Thyroid gland (tissue), 4 donors: ENCODE measurements around the gene CYLC2. TPM values are rescaled to one million over a fixed set of nuclear protein-coding genes. Genes with fewer than 3 reads are reported as not detected.

ENCODE experiments used
- DNase-seq, 2 donors: peaks; one replicate each; pipeline ENCODE4 v3.0.0-alpha.2; 2019
- H3K27ac ChIP-seq, 3 donors: fragments of 200-600 bp; sonication (generic); 1 replicate in 2 of 3; 2 replicates in 1 of 3; pipeline ENCODE4 v1.5.1; 2016 to 2019; ENCODE audit warnings: mild to moderate bottlenecking in 1 of 3, moderate library complexity in 1 of 3
- H3K27me3 ChIP-seq: fragments of 200-600 bp; sonication (generic); one replicate; pipeline ENCODE4 v1.5.1; 2019
- H3K36me3 ChIP-seq, 2 donors: fragments of 200-600 bp; sonication (generic); one replicate each; pipeline ENCODE4 v1.5.1; 2016 to 2019
- H3K4me1 ChIP-seq, 2 donors: fragments of 200-600 bp; sonication (generic); one replicate each; pipeline ENCODE4 v1.5.1; 2017 to 2019
- H3K4me3 ChIP-seq, 3 donors: fragments of 200-600 bp; sonication (generic); replicated peaks in 1 of 3; 1 replicate in 2 of 3; 2 replicates in 1 of 3; pipeline ENCODE4 v1.5.1; 2016; ENCODE audit warnings: mild to moderate bottlenecking in 1 of 3
- H3K9me3 ChIP-seq: fragments of 200-600 bp; sonication (generic); one replicate; pipeline ENCODE4 v1.5.1; 2017
- POLR2A ChIP-seq, 2 donors: fragments of 450-650 bp; IDR thresholded peaks; one replicate each; pipeline ENCODE4 v1.6.1; 2017; ENCODE audit warnings: antibody characterized with exemption in 2 of 2, mild to moderate bottlenecking in 2 of 2, moderate library complexity in 1 of 2
- WGBS, 2 donors: methylation state at CpG; one replicate each; pipeline ENCODE4 v1.1.5; 2017; 5-methylcytosine and 5-hydroxymethylcytosine counted together
- intact Hi-C: fragments of 100-400 bp; cut with DNase I; formaldehyde crosslinking; loops from one replicate; pipeline ENCODE4 v1.15.1; 2023
- total RNA-seq, 4 donors: library from RNA; depleted of rRNA; stranded (reverse); fragments of >200 nt; gene quantifications; one replicate each; pipeline ENCODE4 v1.2.3, GENCODE V29; 2016
- TF ChIP-seq, protein P1 (sequence below), 6 experiments: fragments of 200-600 bp in 3 of 6; fragments of 450-650 bp in 3 of 6; sonication (generic) in 3 of 6; IDR thresholded peaks; one replicate each; pipeline ENCODE4 v1.5.1; 2016 to 2019; ENCODE audit warnings: antibody characterized with exemption in 6 of 6, mild to moderate bottlenecking in 2 of 6, inconsistent platforms in 1 of 6, moderate library complexity in 1 of 6

Gene CYLC2
- total RNA-seq, 4 donors from 2014 or later: not detected

DNA sequence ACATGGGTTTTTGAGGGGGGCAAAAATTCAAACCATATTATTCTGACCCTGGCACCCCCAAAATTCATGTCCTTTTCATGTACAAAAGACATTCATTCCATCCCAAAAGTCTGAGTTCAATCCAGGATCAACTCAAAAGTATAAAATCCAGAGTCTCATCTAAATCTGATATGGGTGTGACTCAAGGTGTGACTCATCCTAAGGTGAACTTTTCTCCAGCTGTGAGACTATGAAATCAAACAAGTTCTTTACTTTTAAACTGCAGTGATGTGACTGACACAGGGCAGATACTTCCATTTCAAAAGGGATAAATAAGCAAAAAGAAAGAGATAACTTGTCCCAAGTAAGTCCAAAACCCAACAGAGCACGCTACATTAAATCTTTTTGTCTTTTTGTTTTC lies 20.6 kb upstream of the CYLC2 start:
- Histone ChIP-seq H3K36me3 (no peaks in the 10 kb centered on the region), H3K4me1 (no peaks in the 10 kb centered on the region), H3K4me3 (no peak overlapping the region), H3K27ac (no peak overlapping the region), H3K27me3 (no peaks in the 10 kb centered on the region), H3K9me3 (no peaks in the 10 kb centered on the region)
- no peak for DNase-seq
- WGBS, 2 donors: 84% methylated on average over 1 of the region's 1 CpG
- TF ChIP-seq, protein P1, sequence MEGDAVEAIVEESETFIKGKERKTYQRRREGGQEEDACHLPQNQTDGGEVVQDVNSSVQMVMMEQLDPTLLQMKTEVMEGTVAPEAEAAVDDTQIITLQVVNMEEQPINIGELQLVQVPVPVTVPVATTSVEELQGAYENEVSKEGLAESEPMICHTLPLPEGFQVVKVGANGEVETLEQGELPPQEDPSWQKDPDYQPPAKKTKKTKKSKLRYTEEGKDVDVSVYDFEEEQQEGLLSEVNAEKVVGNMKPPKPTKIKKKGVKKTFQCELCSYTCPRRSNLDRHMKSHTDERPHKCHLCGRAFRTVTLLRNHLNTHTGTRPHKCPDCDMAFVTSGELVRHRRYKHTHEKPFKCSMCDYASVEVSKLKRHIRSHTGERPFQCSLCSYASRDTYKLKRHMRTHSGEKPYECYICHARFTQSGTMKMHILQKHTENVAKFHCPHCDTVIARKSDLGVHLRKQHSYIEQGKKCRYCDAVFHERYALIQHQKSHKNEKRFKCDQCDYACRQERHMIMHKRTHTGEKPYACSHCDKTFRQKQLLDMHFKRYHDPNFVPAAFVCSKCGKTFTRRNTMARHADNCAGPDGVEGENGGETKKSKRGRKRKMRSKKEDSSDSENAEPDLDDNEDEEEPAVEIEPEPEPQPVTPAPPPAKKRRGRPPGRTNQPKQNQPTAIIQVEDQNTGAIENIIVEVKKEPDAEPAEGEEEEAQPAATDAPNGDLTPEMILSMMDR (IDR thresholded peaks at IDR 0.05): no peak
- no peak for TF ChIP-seq POLR2A (IDR thresholded peaks at IDR 0.05)
- intact Hi-C loops: no loop called here

DNA sequence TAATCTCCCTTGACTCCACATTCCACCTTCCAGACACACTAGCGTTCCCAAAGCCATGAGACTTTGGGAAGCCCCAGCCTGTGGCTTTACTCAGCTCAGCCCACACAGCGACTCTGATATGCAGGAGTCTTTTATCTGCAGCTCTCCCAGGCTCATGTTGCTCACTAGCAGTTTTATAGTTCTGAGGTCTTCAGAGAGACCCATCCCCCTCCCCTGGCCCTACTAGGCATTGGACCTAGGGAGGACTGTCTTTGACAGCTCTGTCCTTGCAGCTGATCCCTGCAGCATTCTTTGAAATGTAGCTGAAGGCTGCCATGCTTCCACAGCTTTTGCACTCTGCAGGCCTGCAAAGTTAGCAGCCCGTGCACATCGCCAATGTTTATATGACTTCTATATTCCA lies 19.9 kb upstream of the CYLC2 start:
- Histone ChIP-seq H3K27ac (no peak overlapping the region), H3K27me3 (no peaks in the 10 kb centered on the region), H3K4me1 (no peaks in the 10 kb centered on the region), H3K4me3 (no peak overlapping the region), H3K36me3 (no peaks in the 10 kb centered on the region), H3K9me3 (no peaks in the 10 kb centered on the region)
- intact Hi-C loops: no loop called here
- TF ChIP-seq POLR2A (IDR thresholded peaks at IDR 0.05): no peak
- TF ChIP-seq, protein P1 (IDR thresholded peaks at IDR 0.05): no peak
- 85% methylated on average over 4 of the region's 4 CpGs for WGBS, 2 donors
- no peak for DNase-seq

DNA sequence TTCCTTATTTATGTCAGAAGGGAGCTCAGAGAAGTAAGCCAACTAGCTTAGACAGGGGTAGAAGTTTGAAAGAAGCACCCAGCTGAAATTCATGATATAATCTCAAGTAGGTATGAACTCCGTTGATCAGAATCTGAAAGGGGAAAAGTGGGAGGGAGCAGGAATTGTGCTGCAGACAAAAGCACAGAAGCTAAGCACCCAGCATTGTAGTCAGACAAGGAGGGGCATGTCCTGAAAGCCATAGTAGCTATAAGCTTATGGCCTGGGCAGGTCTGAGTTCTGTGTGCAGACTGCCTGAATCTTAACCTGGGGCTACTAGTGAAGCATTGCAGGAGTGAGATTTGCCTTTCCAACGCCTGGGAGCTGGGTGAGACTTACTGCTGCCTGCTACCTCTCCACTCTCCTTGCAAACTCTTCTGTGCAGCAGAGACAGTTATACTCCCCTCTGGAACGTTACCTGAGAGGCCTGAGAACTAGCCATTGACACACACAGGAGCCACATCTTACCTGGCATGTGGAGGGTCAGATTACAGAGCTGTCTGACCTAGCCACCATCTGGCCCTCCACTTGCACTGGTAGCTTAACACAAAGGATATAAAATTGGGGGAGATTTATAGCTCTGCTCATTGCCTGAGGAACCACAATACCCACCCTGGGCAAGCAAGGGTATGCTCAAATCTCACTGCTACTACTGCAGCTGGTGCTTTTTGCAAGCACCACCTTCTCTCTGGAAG lies 9.8 kb upstream of the CYLC2 start:
- Histone ChIP-seq H3K36me3 (no peaks in the 10 kb centered on the region), H3K9me3 (no peaks in the 10 kb centered on the region), H3K27ac (no peak overlapping the region), H3K4me1 (no peaks in the 10 kb centered on the region), H3K27me3 (no peaks in the 10 kb centered on the region), H3K4me3 (no peak overlapping the region)
- intact Hi-C loops: no loop called here
- TF ChIP-seq, protein P1 (IDR thresholded peaks at IDR 0.05): no peak
- no peak for TF ChIP-seq POLR2A (IDR thresholded peaks at IDR 0.05)
- DNase-seq: no peak
- WGBS, 2 donors: 66 to 67% methylated on average over 2 to 3 of the region's 3 CpGs

DNA sequence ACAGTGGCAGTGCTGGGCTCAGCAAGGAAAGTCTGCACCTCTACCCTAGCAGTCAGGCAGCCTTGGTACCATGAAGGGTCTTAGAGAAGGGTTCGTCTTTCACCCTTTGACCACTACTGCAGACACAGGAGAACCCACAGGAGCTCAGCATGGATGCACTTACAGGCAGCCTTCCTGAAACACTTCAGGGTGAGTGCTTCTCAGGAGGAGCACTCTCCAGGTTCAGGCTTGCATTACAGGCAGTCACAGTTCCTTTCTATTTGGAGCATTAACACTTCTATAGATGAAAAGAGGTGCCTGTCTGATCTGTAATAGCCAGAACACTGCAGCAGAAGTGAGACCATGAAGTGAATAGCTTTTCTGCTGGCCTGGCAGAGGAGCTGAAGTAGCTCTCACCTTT lies 8.7 kb upstream of the CYLC2 start:
- Histone ChIP-seq H3K9me3 (no peaks in the 10 kb centered on the region), H3K4me1 (no peaks in the 10 kb centered on the region), H3K27ac (no peak overlapping the region), H3K4me3 (no peak overlapping the region), H3K27me3 (no peaks in the 10 kb centered on the region), H3K36me3 (no peaks in the 10 kb centered on the region)
- DNase-seq: no peak
- intact Hi-C loops: no loop called here
- WGBS, 2 donors: 33 to 44% methylated on average over 1 of the region's 1 CpG
- TF ChIP-seq POLR2A (IDR thresholded peaks at IDR 0.05): no peak
- TF ChIP-seq, protein P1 (IDR thresholded peaks at IDR 0.05): no peak

DNA sequence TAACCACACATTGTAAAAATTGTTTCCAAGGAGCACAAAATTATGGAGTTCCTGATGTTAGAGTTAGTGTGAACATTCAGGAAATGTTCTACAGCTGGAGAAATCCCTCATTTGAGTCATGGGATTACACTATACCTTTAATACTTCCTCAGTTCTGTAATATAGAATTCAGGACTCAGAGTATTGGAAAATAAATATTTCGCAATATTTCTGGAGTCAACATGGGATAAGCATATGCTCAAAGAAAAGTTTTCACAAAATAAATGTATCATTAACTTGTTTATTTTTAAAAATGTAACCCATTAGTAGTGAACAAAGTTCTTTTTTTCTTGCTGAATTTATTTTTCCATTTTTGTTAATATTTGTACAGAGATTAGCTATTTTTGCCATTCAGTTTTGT lies 8.6 kb downstream of the CYLC2 start:
- no peaks in the 10 kb centered on the region for H3K36me3 ChIP-seq
- DNase-seq: no peak

More for the DNA sequence above, 8.6 kb downstream of the CYLC2 start:
- H3K27ac ChIP-seq: no peak overlapping the region
- TF ChIP-seq, protein P1 (IDR thresholded peaks at IDR 0.05): no peak
- no peak for TF ChIP-seq POLR2A (IDR thresholded peaks at IDR 0.05)
- no peaks in the 10 kb centered on the region for H3K4me1 ChIP-seq
- H3K4me3 ChIP-seq: no peak overlapping the region
- no peaks in the 10 kb centered on the region for H3K27me3 ChIP-seq
- no peaks in the 10 kb centered on the region for H3K9me3 ChIP-seq
- intact Hi-C loops: no loop called here
- WGBS, 2 donors: 97 to 99% methylated on average over 1 of the region's 1 CpG
